NB4 (cell line): Measurements from ENCODE around the gene FOXP4.

Experiments
- CTCF ChIP-seq: IDR thresholded peaks from one replicate; pipeline ENCODE4 v1.5.1; 2012; ENCODE audit warnings: low read depth, low read length
- POLR2A ChIP-seq: IDR thresholded peaks from 2 replicates; pipeline ENCODE4 v1.6.1; 2011; ENCODE audit warnings: mild to moderate bottlenecking; ENCODE audit not compliant: insufficient read length; ENCODE audit errors: extremely low read depth

GRCh38 chr6:41555326-41556300 lies 9.4 kb downstream of the FOXP4 start:
- TF ChIP-seq POLR2A (no peak), CTCF (no peak)
